NCI-H446 treated with DMSO at 0.1 percent for 48 hours (cell line): ENCODE data around the gene YEATS4.

Experiments used
- DNase-seq: peaks from one replicate; lab custom pipeline; 2025; lab: John Stamatoyannopoulos, UW

YEATS4 gene

DNA sequence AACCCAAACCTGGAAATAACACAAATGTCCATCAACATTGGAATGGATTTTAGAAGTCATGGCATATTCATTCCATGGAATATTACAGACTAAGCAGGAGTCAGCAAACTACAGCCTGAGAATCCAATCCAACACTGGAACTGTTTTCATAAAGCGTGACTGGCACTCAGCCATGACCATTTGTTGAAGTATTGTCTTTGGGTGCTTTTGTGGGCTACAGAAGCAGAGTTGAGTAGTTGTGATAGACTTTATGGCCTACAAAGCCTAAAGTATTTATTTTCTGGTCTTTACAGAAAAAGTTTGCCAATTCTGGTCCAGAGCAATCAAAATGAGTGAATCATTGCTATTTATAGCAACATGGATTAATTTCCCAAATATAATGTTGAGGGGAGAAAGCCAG lies 76.1 kb downstream of the YEATS4 start:
- DNase-seq, result no peak

DNA sequence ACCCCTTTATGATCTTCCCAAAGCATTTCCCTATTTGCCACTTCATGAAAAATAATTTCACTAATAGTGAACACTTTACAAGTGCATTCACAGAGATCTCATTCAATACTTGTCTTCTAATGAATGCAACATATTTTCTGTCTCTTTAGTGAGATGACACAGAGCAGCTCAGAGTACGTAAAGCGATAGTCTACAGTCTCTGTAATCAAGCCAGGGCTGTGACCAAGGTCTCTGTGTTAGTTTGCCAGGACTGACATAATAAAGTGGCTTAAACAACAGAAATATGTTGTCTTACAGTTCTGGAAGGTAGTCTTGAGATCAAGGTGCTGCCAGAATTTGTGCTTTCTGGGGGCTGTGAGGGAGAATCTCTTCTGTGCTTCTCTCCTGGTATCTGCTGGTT lies 77.5 kb downstream of the YEATS4 start:
- DNase-seq, result no peak

DNA sequence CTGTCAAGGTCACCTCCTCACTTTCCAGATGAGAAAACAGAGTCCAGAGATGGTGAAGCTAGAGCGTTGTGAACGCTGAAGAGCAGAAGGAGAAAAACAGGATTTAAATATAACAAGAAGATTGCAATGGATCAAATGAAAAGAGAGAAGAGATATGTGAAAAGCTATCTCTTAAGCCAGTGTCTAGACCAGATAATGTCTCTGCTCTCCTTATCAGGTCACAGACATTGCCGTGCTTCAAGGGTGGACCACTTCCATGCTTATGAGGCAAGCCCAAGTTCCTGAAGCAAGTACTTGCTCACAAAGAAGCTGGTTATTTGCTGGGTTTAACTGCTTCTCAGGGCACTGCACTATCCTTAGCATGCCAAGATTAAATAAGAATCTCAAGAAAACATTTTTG lies 79.0 kb downstream of the YEATS4 start:
- no peak for DNase-seq

DNA sequence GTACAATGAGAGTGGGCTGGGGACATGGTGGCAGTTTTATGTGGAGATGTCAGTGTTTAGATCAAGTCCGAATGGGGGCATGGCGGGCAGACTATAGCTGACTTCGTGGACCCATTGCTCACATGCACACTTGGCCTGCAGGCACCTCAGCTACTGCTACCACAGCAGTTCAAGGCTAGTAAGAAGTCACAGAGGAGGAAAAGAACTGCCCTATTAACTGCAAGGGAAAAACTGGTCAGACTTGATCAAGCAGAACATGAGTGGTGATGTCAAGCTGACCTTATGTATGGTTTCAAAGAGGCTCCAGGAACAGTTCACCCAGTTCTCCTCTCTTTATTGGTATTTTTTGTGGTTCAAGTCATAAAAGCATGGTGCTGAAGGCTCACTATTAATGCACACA lies 80.5 kb downstream of the YEATS4 start:
- no peak for DNase-seq
